OCI-LY3 (cell line): Measurements from ENCODE around the gene P2RX4.

ENCODE experiments used
- EZH2phosphoT487 ChIP-seq: fragments of 200-600 bp; shearing (Covaris generic); IDR thresholded peaks from 2 replicates; pipeline ENCODE4 v1.6.1; 2018; ENCODE audit warnings: antibody characterized with exemption, mixed run types, low read depth
- TF ChIP-seq, protein P1 (sequence below): fragments of 200-600, 300-600 bp; sonication (generic); IDR thresholded peaks from 2 replicates; pipeline ENCODE4 v1.5.1; 2014; ENCODE audit warnings: antibody characterized with exemption, low read length, low read depth

DNA sequence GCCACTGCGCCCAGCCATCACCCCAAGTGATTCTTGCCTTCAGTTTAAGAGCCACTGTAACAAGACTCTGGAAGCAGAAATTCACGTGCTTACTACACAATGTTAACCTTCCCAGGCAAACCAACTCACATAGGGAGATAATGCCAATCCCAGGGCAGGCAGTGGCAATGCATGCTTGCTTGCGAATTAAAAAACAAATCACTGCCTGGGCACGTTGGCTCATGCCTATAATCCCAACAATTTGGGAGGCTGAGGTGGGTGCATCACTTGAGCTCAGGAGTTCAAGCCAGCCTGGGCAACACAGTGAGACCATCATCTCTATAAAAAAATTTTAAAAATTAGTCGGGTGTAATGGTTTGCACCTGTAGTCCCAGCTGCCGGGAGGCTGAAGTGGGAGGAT is 37.8 kb upstream of the P2RX4 start:
- TF ChIP-seq, protein P1, sequence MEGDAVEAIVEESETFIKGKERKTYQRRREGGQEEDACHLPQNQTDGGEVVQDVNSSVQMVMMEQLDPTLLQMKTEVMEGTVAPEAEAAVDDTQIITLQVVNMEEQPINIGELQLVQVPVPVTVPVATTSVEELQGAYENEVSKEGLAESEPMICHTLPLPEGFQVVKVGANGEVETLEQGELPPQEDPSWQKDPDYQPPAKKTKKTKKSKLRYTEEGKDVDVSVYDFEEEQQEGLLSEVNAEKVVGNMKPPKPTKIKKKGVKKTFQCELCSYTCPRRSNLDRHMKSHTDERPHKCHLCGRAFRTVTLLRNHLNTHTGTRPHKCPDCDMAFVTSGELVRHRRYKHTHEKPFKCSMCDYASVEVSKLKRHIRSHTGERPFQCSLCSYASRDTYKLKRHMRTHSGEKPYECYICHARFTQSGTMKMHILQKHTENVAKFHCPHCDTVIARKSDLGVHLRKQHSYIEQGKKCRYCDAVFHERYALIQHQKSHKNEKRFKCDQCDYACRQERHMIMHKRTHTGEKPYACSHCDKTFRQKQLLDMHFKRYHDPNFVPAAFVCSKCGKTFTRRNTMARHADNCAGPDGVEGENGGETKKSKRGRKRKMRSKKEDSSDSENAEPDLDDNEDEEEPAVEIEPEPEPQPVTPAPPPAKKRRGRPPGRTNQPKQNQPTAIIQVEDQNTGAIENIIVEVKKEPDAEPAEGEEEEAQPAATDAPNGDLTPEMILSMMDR = no peak
- no peak for TF ChIP-seq EZH2phosphoT487
